Kidney epithelial cell (primary cell): Measurements from ENCODE around the gene SLC13A3. TPM values are rescaled to one million over a fixed set of nuclear protein-coding genes. Genes with fewer than 3 reads are reported as not detected.

Source experiments
- DNase-seq: peaks from one replicate; pipeline ENCODE4 v3.0.0-alpha.2; 2010; ENCODE audit warnings: low read depth
- H3K27me3 ChIP-seq: 2 replicates; pipeline ENCODE4 v1.6.0; 2011; ENCODE audit warnings: low read length; ENCODE audit not compliant: control insufficient read depth, insufficient read depth
- H3K36me3 ChIP-seq: 2 replicates; pipeline ENCODE4 v1.5.1; 2011; ENCODE audit warnings: low read length; ENCODE audit not compliant: control insufficient read depth, insufficient read depth
- H3K4me3 ChIP-seq: 2 replicates; pipeline ENCODE4 v1.5.1; 2011; ENCODE audit warnings: low read depth, mild to moderate bottlenecking, control low read depth, low read length
- CTCF ChIP-seq: IDR thresholded peaks from 2 replicates; pipeline ENCODE4 v1.5.1; 2011; ENCODE audit warnings: mild to moderate bottlenecking, moderate library complexity, low read length, control low read depth, inconsistent platforms; ENCODE audit not compliant: insufficient read depth, poor library complexity, severe bottlenecking
- total RNA-seq: library from RNA; depleted of rRNA; stranded (reverse); fragments of >200 nt; gene quantifications from 2 replicates; pipeline ENCODE4 v1.2.3, GENCODE V29; 2015

SLC13A3 gene
- total RNA-seq, 1 donor from 2014 or later: 3.4 TPM

- Histone ChIP-seq H3K27me3 (no peaks in the 10 kb centered on the region), H3K36me3 (no peaks in the 10 kb centered on the region), H3K4me3 (no peak overlapping the region)
- TF ChIP-seq CTCF: no peak
- no peak for DNase-seq
These were observed 82.6 kb downstream of the SLC13A3 start for GRCh38 chr20:46568570-46569129.

GRCh38 chr20:46566125-46566524 is 85.1 kb downstream of the SLC13A3 start:
- Histone ChIP-seq H3K36me3 (no peaks in the 10 kb centered on the region), H3K27me3 (no peaks in the 10 kb centered on the region), H3K4me3 (no peak overlapping the region)
- no peak for TF ChIP-seq CTCF
- no peak for DNase-seq

- TF ChIP-seq CTCF: no peak
- no peaks in the 10 kb centered on the region for H3K36me3 ChIP-seq
- H3K4me3 ChIP-seq: no peak overlapping the region
- no peaks in the 10 kb centered on the region for H3K27me3 ChIP-seq
- DNase-seq: no peak
These were observed 86.9 kb downstream of the SLC13A3 start for GRCh38 chr20:46564241-46564957.

- Histone ChIP-seq H3K4me3 (no peak overlapping the region), H3K27me3 (no peaks in the 10 kb centered on the region), H3K36me3 (no peaks in the 10 kb centered on the region)
- no peak for DNase-seq
- no peak for TF ChIP-seq CTCF
These were observed 87.4 kb downstream of the SLC13A3 start for GRCh38 chr20:46563860-46564221.

GRCh38 chr20:46563170-46563859 is 87.9 kb downstream of the SLC13A3 start:
- DNase-seq: no peak
- Histone ChIP-seq H3K4me3 (no peak overlapping the region), H3K27me3 (no peaks in the 10 kb centered on the region), H3K36me3 (no peaks in the 10 kb centered on the region)
- TF ChIP-seq CTCF: no peak
